A204.1 (cell line): ENCODE data around the gene OR10AG1.
A peak's percentile ranks its signal among the peaks of the same experiment; 100 is the strongest.

Experiments used
- FAIRE-seq: peaks from 2 replicates; lab custom pipeline; 2012; peaks lifted over from hg19 to GRCh38; lab: Jason Lieb, UNC

OR10AG1 gene

GRCh38 chr11:55969845-55970244, at the start of gene OR10AG1:
Gene OR10AG1, minus strand, starts transcription at chr11:55969945. Its CDS starts 38 bp downstream, at chr11:55969907.
- no peak for FAIRE-seq

GRCh38 chr11:56013805-56014204, 44.1 kb upstream of the OR10AG1 start:
- no peak for FAIRE-seq

GRCh38 chr11:56010716-56011115, 41.0 kb upstream of the OR10AG1 start:
- no peak for FAIRE-seq

GRCh38 chr11:55994525-55994924, 24.8 kb upstream of the OR10AG1 start, which contains the start of gene OR5F1:
Gene OR5F1, minus strand, starts transcription at chr11:55994625. Its CDS starts 0 bp downstream, at chr11:55994625.
- FAIRE-seq, result no peak

- no peak for FAIRE-seq
Measured at GRCh38 chr11:55970935-55971334, 1.2 kb upstream of the OR10AG1 start.

GRCh38 chr11:55967914-55968313, 1.8 kb downstream of the OR10AG1 start:
- no peak for FAIRE-seq

- no peak for FAIRE-seq
Measured at GRCh38 chr11:55966391-55966790, 3.4 kb downstream of the OR10AG1 start.

GRCh38 chr11:55956521-55956920, 13.2 kb downstream of the OR10AG1 start:
- no peak for FAIRE-seq

- FAIRE-seq, result no peak
Measured at GRCh38 chr11:55949330-55949729, 20.4 kb downstream of the OR10AG1 start.

- FAIRE-seq, result peak; percentile 94
Measured at GRCh38 chr11:55942785-55943392, 26.9 kb downstream of the OR10AG1 start.

GRCh38 chr11:55936300-55936699, 33.4 kb downstream of the OR10AG1 start, which contains the start of gene OR5I1:
Gene OR5I1, minus strand, starts transcription at chr11:55936400. Its CDS starts 0 bp downstream, at chr11:55936400.
- FAIRE-seq, result no peak

GRCh38 chr11:55920537-55920936, 49.2 kb downstream of the OR10AG1 start:
- no peak for FAIRE-seq
